Activated CD4-positive, alpha-beta T cell treated with anti-CD3 and anti-CD28 coated beads for 4 hours (primary cell): ENCODE data around the gene CAV2.

Experiments used
- DNase-seq, 2 donors: peaks; one replicate each; pipeline ENCODE4 v3.0.0-alpha.2; 2020

CAV2 gene

DNA sequence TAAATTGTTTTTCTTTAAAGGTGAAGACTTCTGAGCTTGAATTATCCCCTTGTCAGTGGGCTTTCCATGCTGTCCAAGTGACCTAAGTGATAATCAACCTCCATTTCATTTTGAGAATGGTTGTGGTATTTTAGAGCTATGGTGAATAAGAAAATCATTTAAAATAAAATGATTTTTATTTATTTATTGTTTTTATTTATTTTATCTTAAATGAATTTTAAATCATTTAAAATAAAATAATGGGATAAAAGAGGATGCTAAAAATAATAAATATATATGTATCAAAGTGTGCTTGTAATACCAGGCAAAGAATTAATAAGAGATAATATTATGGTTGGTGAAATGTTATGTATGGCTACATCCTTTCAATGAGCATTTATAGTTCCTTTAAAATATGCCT lies 49.8 kb downstream of the CAV2 start:
- DNase-seq: no peak

GRCh38 chr7:116551692-116552091 lies 52.2 kb downstream of the CAV2 start:
- no peak for DNase-seq

- no peak for DNase-seq
Measured at GRCh38 chr7:116552602-116553001, 53.1 kb downstream of the CAV2 start.

DNA sequence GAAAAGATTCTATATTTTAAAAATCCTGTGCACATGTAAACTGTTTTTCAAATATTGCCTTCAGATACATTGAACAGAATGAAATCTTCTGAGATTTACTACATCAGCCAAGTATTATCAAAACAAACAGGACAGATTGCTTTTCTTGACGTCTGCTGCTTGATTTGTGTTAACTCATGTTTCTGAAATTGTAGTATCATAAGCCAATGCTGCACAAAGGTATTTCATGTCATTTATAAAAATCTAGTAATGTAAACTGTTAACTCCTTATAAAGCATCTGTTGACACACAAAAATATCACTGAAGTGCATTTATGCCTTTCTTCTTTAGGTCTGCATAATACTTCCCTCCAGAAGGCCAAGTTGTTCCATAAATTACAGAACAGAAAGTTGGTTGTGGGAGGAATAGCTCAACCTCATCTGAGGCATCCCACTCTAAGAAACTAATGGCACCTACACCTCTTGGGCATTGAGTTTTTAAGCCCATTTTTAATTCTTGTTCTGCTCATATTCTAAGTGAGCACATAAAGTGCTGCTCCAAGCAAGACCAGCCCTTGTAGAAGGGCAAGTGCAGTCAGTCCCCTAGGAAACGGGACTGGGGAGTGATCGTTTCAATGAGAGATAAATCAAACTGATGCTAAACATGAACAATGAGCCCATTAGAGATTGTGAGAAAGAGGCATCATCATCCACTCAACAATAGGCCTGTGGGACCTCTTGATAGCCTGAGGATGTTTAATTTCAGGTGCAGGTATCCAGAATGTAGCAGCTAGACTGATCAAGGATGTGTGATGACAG lies 53.8 kb downstream of the CAV2 start:
- no peak for DNase-seq

DNA sequence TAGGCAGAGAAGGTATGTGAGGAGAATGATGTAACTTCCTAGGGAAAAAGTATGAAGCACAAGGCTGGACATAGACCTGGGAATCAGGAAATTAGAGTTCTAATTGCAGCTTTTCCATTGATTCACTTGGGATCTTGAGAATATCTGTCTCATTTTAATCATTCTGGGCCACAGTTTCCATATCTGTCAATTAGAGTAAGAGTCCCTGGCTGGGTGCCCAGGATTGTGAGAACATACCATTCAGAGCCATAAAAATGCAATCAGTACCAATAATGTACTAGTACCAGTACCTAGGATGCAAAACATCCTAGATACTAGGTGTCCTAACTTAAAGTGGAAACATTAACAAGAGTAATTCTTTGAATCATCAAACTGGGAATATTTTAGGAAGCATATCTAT lies 54.9 kb downstream of the CAV2 start:
- no peak for DNase-seq

GRCh38 chr7:116554911-116555310 lies 55.4 kb downstream of the CAV2 start:
- no peak for DNase-seq

DNA sequence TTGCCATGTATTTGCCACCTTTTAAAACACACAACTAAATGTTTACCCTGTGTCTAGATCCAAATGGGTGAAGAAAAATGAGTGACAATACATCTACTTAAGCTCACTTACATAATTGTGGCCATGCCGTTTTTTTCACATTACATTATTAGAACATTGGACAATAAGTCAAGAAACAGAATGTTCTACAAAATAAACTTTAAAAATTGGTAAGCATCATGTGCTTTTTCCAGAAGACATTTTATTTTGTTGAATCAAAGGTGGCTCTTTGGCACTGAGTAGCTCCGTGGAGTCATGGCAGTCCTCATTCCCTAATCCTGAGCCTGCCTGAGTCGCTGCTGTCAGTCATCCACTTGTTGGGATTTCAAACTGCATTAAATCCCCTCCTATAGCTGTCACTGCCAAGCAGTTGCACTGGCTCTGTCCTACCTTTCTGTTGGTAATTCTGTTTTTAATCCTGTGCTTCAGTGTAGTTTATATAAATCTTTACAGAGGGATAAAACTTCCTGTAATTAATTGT lies 57.6 kb downstream of the CAV2 start:
- no peak for DNase-seq

GRCh38 chr7:116557901-116558300 lies 58.4 kb downstream of the CAV2 start:
- DNase-seq: no peak
